Measurements from ENCODE around the gene DLGAP1. TPM values are rescaled to one million over a fixed set of nuclear protein-coding genes. Genes with fewer than 3 reads are reported as not detected.

DLGAP1 gene
- total RNA-seq, 4 donors from 2014 or later = 0.22 to 1.5 (median 0.56) TPM

DNA sequence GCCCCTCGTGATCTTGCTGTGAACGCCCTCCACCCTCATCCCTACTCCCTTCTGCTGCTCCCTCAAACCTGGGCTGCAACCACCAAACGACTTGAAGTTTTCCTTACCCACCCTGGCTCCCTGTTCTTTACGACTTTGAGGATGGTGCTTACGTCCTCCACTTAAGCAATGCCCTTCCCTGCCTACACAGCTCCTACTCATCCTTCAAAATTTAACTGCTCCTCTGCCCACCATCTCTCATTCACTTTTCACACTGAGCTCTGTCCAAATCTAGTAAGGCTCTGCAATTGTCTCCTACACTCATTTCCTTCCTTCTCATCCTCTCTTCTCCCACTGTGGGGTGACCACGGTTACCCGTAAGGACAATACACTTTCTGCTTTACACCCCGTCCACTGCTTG lies 554.1 kb downstream of the DLGAP1 start:
- no peaks in the 10 kb centered on the region for H3K4me1 ChIP-seq
- no peak for ATAC-seq
- H3K27me3 ChIP-seq = peaks cover 9% of the 10 kb centered on the region
- H3K9me3 ChIP-seq = no peaks in the 10 kb centered on the region
- H3K36me3 ChIP-seq = no peaks in the 10 kb centered on the region
- TF ChIP-seq POLR2AphosphoS5 (IDR thresholded peaks at IDR 0.05) (no peak), EP300 (IDR thresholded peaks at IDR 0.05) (no peak), POLR2A (IDR thresholded peaks at IDR 0.05) (no peak)
- TF ChIP-seq, protein P1, sequence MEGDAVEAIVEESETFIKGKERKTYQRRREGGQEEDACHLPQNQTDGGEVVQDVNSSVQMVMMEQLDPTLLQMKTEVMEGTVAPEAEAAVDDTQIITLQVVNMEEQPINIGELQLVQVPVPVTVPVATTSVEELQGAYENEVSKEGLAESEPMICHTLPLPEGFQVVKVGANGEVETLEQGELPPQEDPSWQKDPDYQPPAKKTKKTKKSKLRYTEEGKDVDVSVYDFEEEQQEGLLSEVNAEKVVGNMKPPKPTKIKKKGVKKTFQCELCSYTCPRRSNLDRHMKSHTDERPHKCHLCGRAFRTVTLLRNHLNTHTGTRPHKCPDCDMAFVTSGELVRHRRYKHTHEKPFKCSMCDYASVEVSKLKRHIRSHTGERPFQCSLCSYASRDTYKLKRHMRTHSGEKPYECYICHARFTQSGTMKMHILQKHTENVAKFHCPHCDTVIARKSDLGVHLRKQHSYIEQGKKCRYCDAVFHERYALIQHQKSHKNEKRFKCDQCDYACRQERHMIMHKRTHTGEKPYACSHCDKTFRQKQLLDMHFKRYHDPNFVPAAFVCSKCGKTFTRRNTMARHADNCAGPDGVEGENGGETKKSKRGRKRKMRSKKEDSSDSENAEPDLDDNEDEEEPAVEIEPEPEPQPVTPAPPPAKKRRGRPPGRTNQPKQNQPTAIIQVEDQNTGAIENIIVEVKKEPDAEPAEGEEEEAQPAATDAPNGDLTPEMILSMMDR (IDR thresholded peaks at IDR 0.05) = no peak
- 75 to 94% methylated on average over 7 to 8 of the region's 8 CpGs for WGBS, 2 donors (ENCODE audit: low coverage in 1 of 2)
- no peak overlapping the region for H3K4me3 ChIP-seq
- no peak overlapping the region for H3K27ac ChIP-seq

DNA sequence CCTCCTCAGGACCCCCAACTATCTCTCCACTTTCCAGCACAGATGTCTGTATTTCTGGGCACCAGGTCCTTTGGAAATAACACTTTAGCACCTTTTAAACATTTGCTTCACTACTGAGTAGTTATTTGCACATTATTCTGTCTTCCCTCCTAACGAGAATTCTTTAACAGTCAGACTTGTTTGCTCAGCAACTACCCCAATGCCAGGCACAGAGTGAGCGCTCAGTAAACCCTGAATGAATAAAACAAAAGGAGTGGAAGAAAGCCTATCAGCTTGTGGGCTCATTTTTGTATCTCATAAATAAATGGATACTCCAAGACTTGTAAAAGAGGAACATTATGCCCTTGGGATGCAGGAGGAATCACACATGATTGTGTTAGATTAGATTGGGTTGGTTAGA lies 554.8 kb downstream of the DLGAP1 start:
- ATAC-seq = no peak
- Histone ChIP-seq H3K4me1 (no peaks in the 10 kb centered on the region), H3K27ac (no peak overlapping the region), H3K27me3 (peaks cover 9% of the 10 kb centered on the region), H3K36me3 (no peaks in the 10 kb centered on the region), H3K9me3 (no peaks in the 10 kb centered on the region), H3K4me3 (no peak overlapping the region)
- TF ChIP-seq, protein P1 (IDR thresholded peaks at IDR 0.05) = no peak
- TF ChIP-seq POLR2AphosphoS5 (IDR thresholded peaks at IDR 0.05) = no peak
- TF ChIP-seq EP300 (IDR thresholded peaks at IDR 0.05) = no peak
- WGBS, 2 donors (ENCODE audit: low coverage in 1 of 2) = 67% methylated on average over 1 of the region's 2 CpGs; no CpG with 5 or more reads in 1 of the 2 donors

DNA sequence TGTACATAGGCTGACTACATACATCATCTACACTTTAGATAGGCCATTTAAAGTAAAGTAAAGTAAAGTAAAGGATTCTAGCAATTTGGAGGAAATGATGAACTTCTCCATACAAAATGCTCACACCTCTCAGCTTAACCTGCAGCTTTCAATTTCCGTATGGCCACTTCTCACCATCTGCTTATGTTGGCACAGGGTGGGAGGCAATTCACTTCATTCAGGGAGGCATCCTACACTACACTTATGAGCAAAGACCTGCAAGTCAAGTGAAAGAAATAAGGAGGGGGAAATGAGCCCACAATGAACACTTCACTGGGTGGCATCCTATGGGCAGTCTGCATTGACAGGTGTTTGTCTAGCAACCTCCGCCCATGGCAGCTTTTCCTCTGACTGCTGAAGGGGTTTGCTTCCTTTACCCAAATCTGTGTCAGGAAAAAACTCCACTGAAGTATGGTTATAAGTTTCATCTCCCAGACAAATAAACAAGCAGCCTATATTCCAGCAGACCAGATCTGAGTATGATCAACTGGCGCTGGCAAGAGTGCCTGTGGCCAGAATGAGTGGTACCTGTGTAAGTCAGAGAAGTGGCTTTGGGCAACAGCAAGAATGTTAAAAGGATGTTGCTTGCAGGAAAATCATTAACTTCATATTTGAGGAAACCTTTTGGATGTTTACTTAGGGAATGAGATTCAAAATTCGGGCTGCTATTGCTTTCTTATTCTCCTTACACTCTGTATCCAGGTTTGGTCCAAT lies 556.1 kb downstream of the DLGAP1 start:
- peaks cover 9% of the 10 kb centered on the region for H3K27me3 ChIP-seq
- TF ChIP-seq POLR2AphosphoS5 (IDR thresholded peaks at IDR 0.05) = no peak
- TF ChIP-seq, protein P1 (IDR thresholded peaks at IDR 0.05) = no peak
- no peak for TF ChIP-seq POLR2A (IDR thresholded peaks at IDR 0.05)
- TF ChIP-seq EP300 (IDR thresholded peaks at IDR 0.05) = no peak
- no peak overlapping the region for H3K27ac ChIP-seq
- H3K9me3 ChIP-seq = no peaks in the 10 kb centered on the region
- WGBS, 2 donors (ENCODE audit: low coverage in 1 of 2) = 63 to 75% methylated on average over 4 of the region's 4 CpGs
- no peak for ATAC-seq
- H3K4me3 ChIP-seq = no peak overlapping the region
- H3K4me1 ChIP-seq = no peaks in the 10 kb centered on the region
- H3K36me3 ChIP-seq = no peaks in the 10 kb centered on the region

DNA sequence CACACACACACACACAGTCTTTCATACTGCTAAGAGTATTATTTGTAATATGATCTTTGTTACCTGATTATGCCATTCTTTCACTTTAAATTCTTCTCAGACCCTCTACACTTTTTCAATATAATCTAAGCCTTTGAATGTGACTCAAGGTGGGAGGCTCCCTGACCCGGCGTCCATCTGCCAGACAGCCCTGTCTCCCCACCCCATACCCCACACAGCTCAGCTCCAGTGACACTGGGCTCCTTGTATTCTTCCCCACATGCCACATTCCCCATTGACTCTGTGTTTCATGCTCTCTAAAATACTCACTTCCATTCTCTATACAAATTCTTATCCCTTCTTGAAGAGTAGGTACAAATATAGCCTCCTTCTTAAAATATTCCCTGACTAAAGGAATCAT lies 563.0 kb downstream of the DLGAP1 start:
- no peak for TF ChIP-seq EP300 (IDR thresholded peaks at IDR 0.05)
- no peak for TF ChIP-seq POLR2AphosphoS5 (IDR thresholded peaks at IDR 0.05)
- TF ChIP-seq, protein P1 (IDR thresholded peaks at IDR 0.05) = no peak
- no peak for TF ChIP-seq POLR2A (IDR thresholded peaks at IDR 0.05)
- Histone ChIP-seq H3K36me3 (no peaks in the 10 kb centered on the region), H3K9me3 (no peaks in the 10 kb centered on the region), H3K27me3 (no peaks in the 10 kb centered on the region), H3K4me1 (no peaks in the 10 kb centered on the region), H3K27ac (no peak overlapping the region), H3K4me3 (no peak overlapping the region)
- WGBS, 2 donors (ENCODE audit: low coverage in 1 of 2) = 66% methylated on average over 2 of the region's 2 CpGs; no CpG with 5 or more reads in 1 of the 2 donors
- no peak for ATAC-seq

DNA sequence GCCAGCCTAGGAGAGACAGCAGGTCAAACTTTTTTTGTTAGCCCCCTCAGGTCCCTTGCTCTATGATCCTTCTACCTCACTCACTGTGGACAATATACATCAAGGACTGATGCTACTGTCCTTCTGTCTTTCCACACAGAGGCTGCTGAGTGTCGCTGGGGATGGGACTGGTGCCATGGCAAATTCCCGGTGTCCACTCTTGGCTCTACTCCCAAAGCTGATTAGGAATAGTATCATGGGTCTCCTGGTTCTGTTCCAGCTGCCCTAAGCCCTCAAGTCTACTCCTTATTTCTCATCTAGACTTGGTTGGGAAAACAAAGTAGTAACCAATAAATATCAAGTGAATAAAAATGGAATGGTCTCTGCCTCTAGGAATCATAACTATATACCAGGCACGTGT lies 563.9 kb downstream of the DLGAP1 start:
- no peak for ATAC-seq
- Histone ChIP-seq H3K4me3 (no peak overlapping the region), H3K36me3 (no peaks in the 10 kb centered on the region), H3K27me3 (no peaks in the 10 kb centered on the region), H3K4me1 (no peaks in the 10 kb centered on the region), H3K9me3 (no peaks in the 10 kb centered on the region), H3K27ac (no peak overlapping the region)
- TF ChIP-seq, protein P1 (IDR thresholded peaks at IDR 0.05) = no peak
- TF ChIP-seq EP300 (IDR thresholded peaks at IDR 0.05) (no peak), POLR2A (IDR thresholded peaks at IDR 0.05) (no peak), POLR2AphosphoS5 (IDR thresholded peaks at IDR 0.05) (no peak)
- 41 to 52% methylated on average over 3 of the region's 3 CpGs for WGBS, 2 donors (ENCODE audit: low coverage in 1 of 2)

Measured in gastroesophageal sphincter (tissue), 4 donors.